Measurements from ENCODE around the gene FAT2.
"Not testable (repeated sequence)": the region's sequence is repeated elsewhere in the genome, so short reads cannot be mapped to it uniquely, and the experiment has no call there.

FAT2 gene

DNA sequence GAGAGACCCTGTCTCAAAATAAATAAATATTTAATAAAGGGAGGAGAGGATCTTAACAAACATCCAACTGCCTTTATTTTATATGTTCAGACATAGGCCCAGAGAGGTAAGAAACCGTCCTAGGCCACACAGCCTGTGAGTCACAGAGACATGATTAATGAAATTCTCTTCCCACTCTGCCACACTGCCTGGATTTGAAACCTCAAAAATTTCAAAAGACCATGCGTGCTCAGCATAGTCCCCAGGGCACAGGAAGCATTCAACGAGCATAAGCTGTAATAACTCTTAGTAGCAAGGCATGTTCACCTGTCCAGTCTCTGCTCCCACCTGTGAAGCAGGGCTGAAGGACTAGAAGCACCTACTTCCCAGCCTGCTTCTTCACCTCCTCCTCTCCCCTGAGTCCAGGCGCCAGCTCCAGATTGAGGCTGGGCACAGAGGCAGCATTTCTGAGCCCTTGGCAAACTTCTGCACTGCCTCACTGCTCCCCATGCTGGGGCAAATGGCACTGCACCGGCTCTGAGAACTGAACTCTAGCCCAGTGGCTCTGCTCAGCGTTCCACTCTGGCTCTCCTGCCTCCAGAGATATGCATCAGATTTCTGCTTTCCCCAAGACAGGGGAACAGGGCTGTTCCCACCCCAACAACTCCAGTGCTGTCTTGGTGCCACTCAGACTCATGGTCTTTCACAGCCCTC lies 1.1 kb downstream of the FAT2 start:
- Histone ChIP-seq H3K4me3 (ENCODE audit: low read length) (no peak overlapping the region), H3K27me3 (ENCODE audit: insufficient read depth, low read length) (peaks cover 11% of the 10 kb centered on the region)

DNA sequence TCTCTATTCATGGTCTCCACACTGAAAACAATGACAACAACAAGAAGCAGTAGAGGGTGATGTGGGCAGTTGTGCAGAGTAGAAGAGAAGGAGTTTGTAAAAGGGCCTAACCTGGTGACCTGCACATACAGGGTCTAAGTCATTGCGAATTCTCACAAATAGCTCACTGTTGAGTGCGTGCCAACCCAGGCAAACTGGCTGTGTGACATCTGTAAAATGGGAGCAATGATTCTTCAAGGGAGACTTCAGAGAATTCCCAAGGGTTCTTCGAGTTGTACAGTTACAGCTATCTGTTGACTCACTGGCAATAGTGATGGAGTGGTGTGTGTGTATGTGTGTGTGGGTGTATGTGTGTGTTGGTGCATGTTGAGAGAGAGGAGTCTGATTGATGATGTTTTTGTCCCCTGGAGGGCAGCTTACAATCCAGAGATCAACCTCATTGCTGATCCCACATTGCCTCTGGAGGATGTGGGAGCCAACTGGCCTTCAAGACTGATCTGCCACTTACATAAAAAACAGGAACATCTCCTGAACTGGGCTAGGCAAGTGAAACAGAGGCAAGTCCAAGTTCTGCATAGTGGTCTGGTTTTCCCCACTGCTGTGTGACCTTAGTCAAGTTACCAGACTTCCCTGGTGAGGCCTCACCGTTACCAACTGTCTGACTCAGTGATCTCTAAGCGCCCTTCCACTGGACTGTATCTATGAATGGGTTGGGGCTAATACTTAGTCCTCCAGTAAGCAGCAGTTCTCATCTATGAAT lies 3.2 kb downstream of the FAT2 start:
- peaks cover 11% of the 10 kb centered on the region for H3K27me3 ChIP-seq (ENCODE audit: insufficient read depth, low read length)
- H3K36me3 ChIP-seq (ENCODE audit: insufficient read depth, low read depth, low read length), result no peaks in the 10 kb centered on the region
- H3K4me3 ChIP-seq (ENCODE audit: low read length), result no peak overlapping the region

More for the DNA sequence above, 1.1 kb downstream of the FAT2 start:
- Histone ChIP-seq H3K9me3 (ENCODE audit: insufficient read depth, low read depth, low read length) (no peaks in the 10 kb centered on the region), H3K9ac (ENCODE audit: low read depth, low read length) (no peak overlapping the region), H3K27ac (ENCODE audit: low read length) (no peak overlapping the region), H3K4me1 (ENCODE audit: insufficient read depth, low read length) (0 out of 2 replicates have a peak, but pooled peaks cover 4% of the 10 kb centered on the region), H3K36me3 (ENCODE audit: insufficient read depth, low read depth, low read length) (no peaks in the 10 kb centered on the region)

DNA sequence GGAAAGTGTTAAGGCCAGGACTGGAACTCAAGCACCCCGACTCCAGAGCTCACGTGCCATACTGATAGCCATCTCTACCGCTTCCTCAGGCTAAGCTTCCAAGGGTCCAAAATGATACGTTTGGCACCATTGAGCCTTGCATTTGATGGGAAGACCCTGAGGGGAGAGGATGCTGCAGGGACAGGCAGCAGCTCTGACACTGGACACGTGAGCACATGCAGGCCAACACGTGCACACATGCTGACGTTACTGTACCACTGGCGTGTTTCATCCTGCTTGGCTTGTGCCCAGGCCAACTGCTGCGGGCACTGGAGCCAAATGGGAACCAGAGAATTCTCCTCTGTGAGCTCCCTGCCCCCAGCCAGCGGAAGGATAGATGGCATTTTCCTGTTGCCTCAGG lies 5.2 kb downstream of the FAT2 start:
- H3K9ac ChIP-seq (ENCODE audit: low read depth, low read length), result no peak overlapping the region
- peaks cover 10% of the 10 kb centered on the region; the same call in 1 of the 2 replicates for H3K4me1 ChIP-seq (ENCODE audit: insufficient read depth, low read length)
- H3K27me3 ChIP-seq (ENCODE audit: insufficient read depth, low read length), result peaks cover 11% of the 10 kb centered on the region
- H3K4me3 ChIP-seq (ENCODE audit: low read length), result no peak overlapping the region
- no peak overlapping the region for H3K27ac ChIP-seq (ENCODE audit: low read length)
- no peaks in the 10 kb centered on the region for H3K36me3 ChIP-seq (ENCODE audit: insufficient read depth, low read depth, low read length)
- H3K9me3 ChIP-seq (ENCODE audit: insufficient read depth, low read depth, low read length), result no peaks in the 10 kb centered on the region

More for the DNA sequence above, 3.2 kb downstream of the FAT2 start:
- Histone ChIP-seq H3K9me3 (ENCODE audit: insufficient read depth, low read depth, low read length) (no peaks in the 10 kb centered on the region), H3K9ac (ENCODE audit: low read depth, low read length) (no peak overlapping the region), H3K4me1 (ENCODE audit: insufficient read depth, low read length) (peaks cover 4% of the 10 kb centered on the region; the same call in 1 of the 2 replicates), H3K27ac (ENCODE audit: low read length) (no peak overlapping the region)

DNA sequence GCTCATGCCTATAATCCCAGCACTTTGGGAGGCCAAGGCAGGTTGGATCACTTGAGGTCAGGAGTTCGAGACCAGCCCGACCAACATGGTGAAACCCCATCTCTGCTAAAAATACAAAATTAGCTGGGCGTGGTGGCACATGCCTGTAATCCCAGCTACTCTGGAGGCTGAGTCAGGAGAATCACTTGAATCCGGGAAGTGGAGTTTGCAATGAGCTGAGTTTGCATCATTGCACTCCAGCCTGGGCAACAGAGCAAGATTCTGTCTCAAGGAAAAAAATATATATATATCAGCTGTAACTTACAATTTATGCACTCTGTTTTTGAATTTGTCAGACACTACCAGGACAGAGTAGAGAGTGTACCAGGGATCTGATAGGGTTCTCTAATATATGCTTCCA lies 5.8 kb downstream of the FAT2 start:
- H3K4me1 ChIP-seq (ENCODE audit: insufficient read depth, low read length), result peaks cover 10% of the 10 kb centered on the region; the same call in 1 of the 2 replicates
- not testable (repeated sequence) for H3K27ac ChIP-seq (ENCODE audit: low read length); H3K27me3 ChIP-seq (ENCODE audit: insufficient read depth, low read length); H3K36me3 ChIP-seq (ENCODE audit: insufficient read depth, low read depth, low read length); H3K9me3 ChIP-seq (ENCODE audit: insufficient read depth, low read depth, low read length); H3K9ac ChIP-seq (ENCODE audit: low read depth, low read length); H3K4me3 ChIP-seq (ENCODE audit: low read length)

DNA sequence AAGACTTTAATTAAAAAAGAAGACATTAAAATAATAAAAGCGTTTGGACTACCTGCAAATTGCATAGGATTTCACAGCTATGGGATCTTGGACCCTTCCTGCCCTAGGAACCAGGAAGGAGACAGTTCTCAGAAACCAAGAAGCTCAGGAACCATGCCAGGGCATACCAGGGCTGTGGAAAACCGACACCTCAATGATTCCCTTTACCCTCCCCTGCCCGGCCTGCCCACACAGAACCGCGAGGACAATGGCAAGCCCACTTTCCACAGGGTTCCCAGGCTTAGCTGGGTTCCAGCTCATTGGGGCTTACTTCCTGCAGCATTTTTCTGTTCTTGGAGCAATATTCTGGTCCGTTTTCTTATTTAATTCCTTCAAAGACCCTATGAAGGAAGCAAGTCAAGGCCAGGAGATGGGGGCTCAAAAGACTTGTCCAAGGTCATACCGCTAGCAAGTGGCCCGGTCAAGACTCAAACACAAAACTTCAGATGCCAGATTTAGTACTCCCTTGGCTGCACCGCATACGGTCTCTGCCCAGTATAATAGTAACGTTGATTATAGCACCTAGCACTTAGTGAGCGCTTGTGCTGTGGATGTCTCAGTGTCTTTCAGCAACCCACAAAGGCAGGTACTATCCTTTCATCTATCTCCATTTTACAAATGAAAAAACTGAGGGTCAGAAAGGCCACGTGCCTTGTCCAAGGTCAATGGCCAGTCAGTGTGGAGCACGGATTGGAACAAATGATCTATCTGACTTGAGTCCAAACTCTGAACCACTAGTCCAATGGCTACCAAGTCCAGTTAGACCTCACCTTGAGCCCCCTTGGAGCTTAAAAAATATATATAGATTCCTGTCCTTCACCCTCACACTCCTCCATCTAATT lies 6.8 kb downstream of the FAT2 start:
- H3K27me3 ChIP-seq (ENCODE audit: insufficient read depth, low read length), result no peaks in the 10 kb centered on the region; the same call in 1 of the 2 replicates
- no peak overlapping the region for H3K4me3 ChIP-seq (ENCODE audit: low read length)
- H3K36me3 ChIP-seq (ENCODE audit: insufficient read depth, low read depth, low read length), result no peaks in the 10 kb centered on the region
- H3K9ac ChIP-seq (ENCODE audit: low read depth, low read length), result no peak overlapping the region
- H3K4me1 ChIP-seq (ENCODE audit: insufficient read depth, low read length), result peaks cover 6% of the 10 kb centered on the region; the same call in 1 of the 2 replicates
- no peaks in the 10 kb centered on the region for H3K9me3 ChIP-seq (ENCODE audit: insufficient read depth, low read depth, low read length)
- H3K27ac ChIP-seq (ENCODE audit: low read length), result no peak overlapping the region

DNA sequence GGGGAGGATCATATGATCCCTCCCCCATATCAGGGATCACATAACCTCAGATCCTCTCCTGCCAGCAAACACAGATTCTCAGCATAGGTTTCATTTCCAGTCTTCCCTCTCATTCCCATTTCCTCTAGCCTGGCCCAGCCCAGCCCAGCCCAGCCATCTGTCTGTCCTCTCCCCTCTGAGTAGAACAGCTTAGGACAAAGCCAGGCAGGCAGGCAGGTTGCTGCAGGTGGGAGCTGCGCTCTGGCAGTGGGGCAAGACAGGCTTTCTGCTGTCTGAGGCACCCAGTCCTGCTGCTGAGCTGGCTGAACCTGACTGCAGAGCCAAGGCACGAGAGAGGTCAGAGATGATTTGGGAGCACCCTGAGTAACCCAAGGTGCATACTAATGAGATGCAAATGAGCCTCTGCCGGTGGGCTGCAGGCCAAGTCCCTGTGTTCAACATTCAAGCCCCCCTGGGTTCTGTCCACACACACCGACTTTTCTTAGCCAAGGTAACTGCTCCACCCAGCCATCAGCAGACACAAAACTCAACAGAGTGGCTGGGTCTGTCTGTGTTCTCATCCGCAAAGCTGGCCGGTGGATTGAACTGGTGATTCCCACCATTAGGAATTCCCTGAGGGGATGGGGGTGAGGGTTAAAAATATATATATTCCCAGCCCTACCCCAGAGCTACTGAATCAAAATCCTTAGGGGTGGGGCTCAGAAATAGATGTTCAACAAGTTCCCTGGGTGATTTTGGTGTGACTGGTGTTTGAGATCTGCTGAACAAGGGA lies 9.1 kb downstream of the FAT2 start:
- Histone ChIP-seq H3K4me1 (ENCODE audit: insufficient read depth, low read length) (peaks cover 6% of the 10 kb centered on the region; the same call in 1 of the 2 replicates), H3K36me3 (ENCODE audit: insufficient read depth, low read depth, low read length) (no peaks in the 10 kb centered on the region), H3K9ac (ENCODE audit: low read depth, low read length) (no peak overlapping the region), H3K27me3 (ENCODE audit: insufficient read depth, low read length) (no peaks in the 10 kb centered on the region), H3K9me3 (ENCODE audit: insufficient read depth, low read depth, low read length) (no peaks in the 10 kb centered on the region), H3K4me3 (ENCODE audit: low read length) (no peak overlapping the region), H3K27ac (ENCODE audit: low read length) (no peak overlapping the region)

DNA sequence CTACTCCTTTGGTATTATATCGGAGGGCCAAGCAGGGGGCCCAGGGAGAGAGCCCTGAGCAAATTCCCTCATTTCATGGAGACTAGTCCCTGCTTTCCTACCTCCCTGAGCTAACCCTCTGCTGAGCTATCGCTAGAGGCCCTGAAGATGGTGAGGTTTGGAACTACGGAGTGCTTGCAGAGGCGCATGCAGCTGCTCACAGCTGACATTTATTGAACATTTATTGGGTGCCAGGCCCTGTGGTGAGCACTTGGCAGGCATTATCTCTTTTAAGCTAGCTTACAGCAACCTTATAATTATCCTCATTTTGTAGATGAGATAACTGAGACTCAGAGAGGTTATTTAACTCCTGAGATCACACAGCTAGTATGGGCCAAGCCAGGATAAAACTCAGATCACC lies 9.8 kb downstream of the FAT2 start:
- no peak overlapping the region for H3K27ac ChIP-seq (ENCODE audit: low read length)
- H3K9ac ChIP-seq (ENCODE audit: low read depth, low read length), result no peak overlapping the region
- no peaks in the 10 kb centered on the region for H3K27me3 ChIP-seq (ENCODE audit: insufficient read depth, low read length)
- H3K4me1 ChIP-seq (ENCODE audit: insufficient read depth, low read length), result peaks cover 6% of the 10 kb centered on the region; the same call in 1 of the 2 replicates
- H3K4me3 ChIP-seq (ENCODE audit: low read length), result no peak overlapping the region
- no peaks in the 10 kb centered on the region for H3K36me3 ChIP-seq (ENCODE audit: insufficient read depth, low read depth, low read length)
- H3K9me3 ChIP-seq (ENCODE audit: insufficient read depth, low read depth, low read length), result no peaks in the 10 kb centered on the region

DNA sequence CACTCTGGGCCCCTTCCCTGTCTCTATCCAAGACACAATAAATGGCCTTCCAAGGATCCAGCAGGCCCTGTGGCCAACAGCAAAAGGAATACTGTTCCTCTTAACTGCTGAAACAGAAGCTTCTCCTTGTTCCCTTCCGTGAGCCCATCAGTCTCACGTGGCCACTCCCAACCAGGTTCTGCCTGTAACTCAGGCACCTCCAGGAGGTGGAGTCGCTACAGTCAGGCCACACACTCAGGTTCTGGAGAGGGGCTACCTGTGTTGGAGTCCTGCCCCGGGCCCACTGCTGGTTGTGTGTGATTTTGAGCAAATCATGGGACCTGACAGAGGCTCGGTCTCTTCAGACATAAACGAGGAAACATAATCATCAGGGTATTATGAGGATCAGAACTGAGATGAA lies 10.3 kb downstream of the FAT2 start:
- Histone ChIP-seq H3K36me3 (ENCODE audit: insufficient read depth, low read depth, low read length) (no peaks in the 10 kb centered on the region), H3K27ac (ENCODE audit: low read length) (no peak overlapping the region), H3K4me1 (ENCODE audit: insufficient read depth, low read length) (peaks cover 6% of the 10 kb centered on the region; the same call in 1 of the 2 replicates), H3K4me3 (ENCODE audit: low read length) (no peak overlapping the region), H3K9ac (ENCODE audit: low read depth, low read length) (no peak overlapping the region), H3K9me3 (ENCODE audit: insufficient read depth, low read depth, low read length) (no peaks in the 10 kb centered on the region), H3K27me3 (ENCODE audit: insufficient read depth, low read length) (no peaks in the 10 kb centered on the region)

DNA sequence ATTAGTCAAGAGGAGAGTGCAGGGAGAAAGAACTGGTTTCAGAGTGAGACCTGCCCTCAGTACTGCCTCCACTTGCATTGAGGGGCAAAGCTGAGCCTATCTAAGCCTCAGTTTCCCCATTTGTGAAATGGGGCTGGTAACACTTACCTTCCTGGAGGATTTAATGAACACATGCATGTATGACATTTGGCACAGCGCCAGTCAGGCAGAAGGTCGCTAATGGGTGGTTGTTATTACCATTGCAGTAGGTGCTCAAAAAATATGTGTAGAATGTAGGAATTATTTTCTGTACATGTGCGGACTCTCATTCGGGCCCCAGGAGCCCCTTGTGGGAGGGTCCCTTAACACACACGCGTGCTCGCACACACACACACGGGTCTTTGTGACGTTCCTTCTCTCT lies 10.9 kb downstream of the FAT2 start:
- Histone ChIP-seq H3K9ac (ENCODE audit: low read depth, low read length) (no peak overlapping the region), H3K36me3 (ENCODE audit: insufficient read depth, low read depth, low read length) (no peaks in the 10 kb centered on the region), H3K9me3 (ENCODE audit: insufficient read depth, low read depth, low read length) (no peaks in the 10 kb centered on the region)

DNA sequence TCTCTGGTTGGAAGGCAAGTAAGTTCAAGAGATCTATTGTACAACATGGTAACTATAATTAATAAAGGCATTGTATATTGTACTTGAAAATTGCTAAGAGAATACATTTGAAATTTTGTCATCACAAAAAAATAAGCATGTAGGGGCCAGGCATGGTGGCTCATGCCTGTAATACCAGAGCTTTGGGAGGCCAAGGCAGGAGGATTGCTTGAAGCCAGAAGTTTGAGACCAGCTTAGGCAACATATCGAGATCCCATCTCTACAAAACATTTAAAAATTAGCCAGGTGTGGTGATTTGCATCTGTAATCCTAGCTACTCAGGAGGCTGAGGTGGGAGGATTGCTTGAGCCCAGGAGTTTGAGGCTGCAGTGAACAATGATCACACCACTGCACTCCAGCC lies 12.0 kb downstream of the FAT2 start:
- H3K27ac ChIP-seq (ENCODE audit: low read length); H3K9me3 ChIP-seq (ENCODE audit: insufficient read depth, low read depth, low read length); H3K4me1 ChIP-seq (ENCODE audit: insufficient read depth, low read length); H3K4me3 ChIP-seq (ENCODE audit: low read length); H3K9ac ChIP-seq (ENCODE audit: low read depth, low read length); H3K36me3 ChIP-seq (ENCODE audit: insufficient read depth, low read depth, low read length); H3K27me3 ChIP-seq (ENCODE audit: insufficient read depth, low read length): not testable (repeated sequence)

More for the DNA sequence above, 10.9 kb downstream of the FAT2 start:
- no peak overlapping the region for H3K4me3 ChIP-seq (ENCODE audit: low read length)
- no peak overlapping the region for H3K27ac ChIP-seq (ENCODE audit: low read length)
- no peaks in the 10 kb centered on the region for H3K27me3 ChIP-seq (ENCODE audit: insufficient read depth, low read length)
- H3K4me1 ChIP-seq (ENCODE audit: insufficient read depth, low read length), result peaks cover 6% of the 10 kb centered on the region; the same call in 1 of the 2 replicates
